ENCODE data around the gene CTDSPL.

CTDSPL gene

DNA sequence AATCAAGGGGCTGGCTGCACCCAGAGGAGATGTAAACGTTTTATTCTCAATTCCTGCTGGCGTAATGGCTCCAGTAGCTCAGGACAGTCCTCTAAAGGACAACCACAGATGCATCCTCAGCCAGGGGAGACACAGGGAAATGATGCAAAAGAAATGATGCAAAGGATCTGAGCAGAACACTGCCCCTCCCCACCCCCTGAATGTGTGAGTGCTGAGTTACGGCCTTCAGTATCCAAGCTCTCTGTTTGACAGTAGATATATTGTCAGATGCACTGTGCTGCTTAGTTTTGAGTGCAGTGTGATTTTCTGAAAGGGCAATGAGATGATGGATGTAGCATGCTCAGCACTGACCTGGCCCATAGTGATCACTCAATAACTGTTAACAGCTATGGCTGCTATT lies 41.4 kb upstream of the CTDSPL start:
- TF ChIP-seq, protein P1, sequence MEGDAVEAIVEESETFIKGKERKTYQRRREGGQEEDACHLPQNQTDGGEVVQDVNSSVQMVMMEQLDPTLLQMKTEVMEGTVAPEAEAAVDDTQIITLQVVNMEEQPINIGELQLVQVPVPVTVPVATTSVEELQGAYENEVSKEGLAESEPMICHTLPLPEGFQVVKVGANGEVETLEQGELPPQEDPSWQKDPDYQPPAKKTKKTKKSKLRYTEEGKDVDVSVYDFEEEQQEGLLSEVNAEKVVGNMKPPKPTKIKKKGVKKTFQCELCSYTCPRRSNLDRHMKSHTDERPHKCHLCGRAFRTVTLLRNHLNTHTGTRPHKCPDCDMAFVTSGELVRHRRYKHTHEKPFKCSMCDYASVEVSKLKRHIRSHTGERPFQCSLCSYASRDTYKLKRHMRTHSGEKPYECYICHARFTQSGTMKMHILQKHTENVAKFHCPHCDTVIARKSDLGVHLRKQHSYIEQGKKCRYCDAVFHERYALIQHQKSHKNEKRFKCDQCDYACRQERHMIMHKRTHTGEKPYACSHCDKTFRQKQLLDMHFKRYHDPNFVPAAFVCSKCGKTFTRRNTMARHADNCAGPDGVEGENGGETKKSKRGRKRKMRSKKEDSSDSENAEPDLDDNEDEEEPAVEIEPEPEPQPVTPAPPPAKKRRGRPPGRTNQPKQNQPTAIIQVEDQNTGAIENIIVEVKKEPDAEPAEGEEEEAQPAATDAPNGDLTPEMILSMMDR (IDR thresholded peaks at IDR 0.05; ENCODE audit: low read depth, low read length, missing control alignments) = no peak
- in situ Hi-C loops (cut with HindIII; ENCODE audit: low sequenced_read_pairs) = no loop called here
- no peak overlapping the region for H3K4me3 ChIP-seq (ENCODE audit: low read depth, low read length)
- no peak for DNase-seq (ENCODE audit: low read depth)

DNA sequence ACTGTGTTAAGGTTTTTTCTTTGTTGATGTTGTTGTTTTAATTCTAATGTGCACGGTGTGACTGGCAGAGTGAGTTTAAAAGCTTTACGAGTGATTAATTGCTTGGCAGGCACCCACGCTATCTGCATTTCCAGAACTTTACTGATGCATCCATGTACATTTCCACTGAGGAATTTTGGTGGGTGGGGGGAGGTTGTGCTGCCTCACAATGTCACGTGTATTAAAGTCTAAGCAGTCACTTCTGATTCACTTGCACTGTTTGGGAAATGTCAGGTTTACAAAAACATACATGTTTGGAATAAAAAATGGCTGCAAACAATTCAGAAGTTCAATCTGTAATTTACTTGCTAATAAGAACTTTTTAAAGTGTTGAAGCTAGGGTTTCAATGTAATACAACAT lies 38.5 kb upstream of the CTDSPL start:
- TF ChIP-seq, protein P1 (IDR thresholded peaks at IDR 0.05; ENCODE audit: low read depth, low read length, missing control alignments) = no peak
- H3K4me3 ChIP-seq (ENCODE audit: low read depth, low read length) = no peak overlapping the region
- in situ Hi-C loops (cut with HindIII; ENCODE audit: low sequenced_read_pairs) = no loop called here
- DNase-seq (ENCODE audit: low read depth) = no peak

DNA sequence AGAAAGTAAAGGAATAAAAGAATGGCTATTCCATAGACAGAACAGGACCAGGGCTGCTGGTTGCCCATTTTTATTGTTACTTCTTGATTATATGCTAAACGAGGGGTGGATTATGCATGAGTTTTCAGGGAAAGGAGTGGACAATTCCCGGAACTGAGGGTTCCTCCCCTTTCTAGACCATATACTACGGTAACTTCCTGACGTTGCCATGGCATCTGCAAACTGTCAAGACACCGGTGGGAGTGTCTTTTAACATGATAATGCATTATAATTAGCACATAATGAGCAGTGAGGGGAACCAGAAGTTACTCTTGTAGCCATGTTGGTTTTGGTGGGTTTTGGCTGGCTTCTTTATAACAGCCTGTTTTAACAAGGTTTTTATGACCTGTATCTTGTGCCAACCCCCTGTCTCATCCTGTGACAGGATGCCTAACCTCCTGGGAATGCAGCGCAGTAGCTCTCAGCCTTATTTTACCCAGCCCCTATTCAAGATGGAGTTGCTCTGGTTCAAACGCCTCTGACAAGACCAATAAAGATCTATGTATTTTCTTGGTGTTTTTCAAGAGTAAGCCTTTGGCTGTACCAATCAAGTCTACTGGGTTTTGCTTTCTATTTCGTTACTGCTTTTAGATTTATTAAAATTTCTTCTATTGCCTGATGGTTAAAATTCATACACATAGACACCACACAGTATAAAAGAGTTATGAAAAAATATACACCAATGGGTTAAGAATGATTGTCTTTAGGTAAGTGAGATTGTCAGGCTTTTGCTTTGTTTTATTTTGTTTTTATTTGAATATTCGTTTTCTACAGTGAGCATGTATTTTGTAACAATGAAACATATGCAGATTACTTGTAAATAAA lies 37.4 kb upstream of the CTDSPL start:
- in situ Hi-C loops (cut with HindIII; ENCODE audit: low sequenced_read_pairs) = no loop called here
- no peak for DNase-seq (ENCODE audit: low read depth)
- TF ChIP-seq, protein P1 (IDR thresholded peaks at IDR 0.05; ENCODE audit: low read depth, low read length, missing control alignments) = no peak
- no peak overlapping the region for H3K4me3 ChIP-seq (ENCODE audit: low read depth, low read length)

DNA sequence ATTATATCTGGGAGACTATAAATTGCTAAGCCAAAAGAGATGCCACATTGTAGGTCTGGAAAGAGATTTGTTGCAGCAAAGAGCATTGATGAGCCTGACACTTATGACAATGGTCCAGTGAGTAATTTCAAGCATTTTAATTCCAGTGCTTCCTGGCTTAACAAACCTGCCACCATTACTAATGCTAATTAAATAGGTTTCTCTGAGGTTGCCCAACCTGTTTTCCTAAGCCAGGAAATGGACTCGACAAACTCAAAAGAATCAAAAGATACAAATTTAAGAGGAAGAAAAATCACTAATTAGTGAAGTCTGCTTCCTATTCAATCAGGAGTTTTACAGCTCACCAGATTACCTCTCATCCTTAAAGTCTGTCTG lies 36.7 kb upstream of the CTDSPL start:
- TF ChIP-seq, protein P1 (IDR thresholded peaks at IDR 0.05; ENCODE audit: low read depth, low read length, missing control alignments) = no peak
- in situ Hi-C loops (cut with HindIII; ENCODE audit: low sequenced_read_pairs) = no loop called here
- no peak overlapping the region for H3K4me3 ChIP-seq (ENCODE audit: low read depth, low read length)
- no peak for DNase-seq (ENCODE audit: low read depth)

DNA sequence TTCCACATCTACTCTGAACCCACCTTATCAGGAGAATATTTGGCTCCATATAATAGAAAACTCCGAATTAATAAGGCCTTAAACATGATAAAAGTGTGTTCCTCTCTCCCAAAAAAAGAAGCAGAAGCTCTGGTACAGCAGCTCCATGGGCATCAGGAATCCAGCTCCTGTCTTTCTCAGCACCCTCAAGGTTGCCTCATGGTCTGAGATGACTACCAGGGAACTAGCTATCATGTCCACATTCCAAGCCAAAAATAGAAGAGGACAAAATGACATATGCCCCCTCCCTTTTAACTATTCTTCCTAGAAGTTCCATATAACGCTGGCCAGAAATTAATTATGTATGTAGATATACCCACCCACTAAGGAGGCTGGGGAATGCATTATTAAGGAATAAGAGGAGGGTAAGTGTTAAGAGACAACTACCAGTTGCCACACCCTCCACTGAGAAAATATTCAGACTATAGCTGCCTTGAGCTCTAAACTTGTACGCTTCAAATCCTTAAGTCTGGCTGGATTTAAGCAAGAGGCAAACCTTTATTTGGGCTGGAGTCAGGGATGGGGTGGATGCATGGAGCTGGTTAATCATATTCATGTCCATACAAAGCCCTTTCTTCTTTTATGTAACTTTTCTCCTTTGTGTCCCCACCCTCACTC lies 35.8 kb upstream of the CTDSPL start:
- in situ Hi-C loops (cut with HindIII; ENCODE audit: low sequenced_read_pairs) = no loop called here
- H3K4me3 ChIP-seq (ENCODE audit: low read depth, low read length) = no peak overlapping the region
- no peak for DNase-seq (ENCODE audit: low read depth)
- TF ChIP-seq, protein P1 (IDR thresholded peaks at IDR 0.05; ENCODE audit: low read depth, low read length, missing control alignments) = no peak

DNA sequence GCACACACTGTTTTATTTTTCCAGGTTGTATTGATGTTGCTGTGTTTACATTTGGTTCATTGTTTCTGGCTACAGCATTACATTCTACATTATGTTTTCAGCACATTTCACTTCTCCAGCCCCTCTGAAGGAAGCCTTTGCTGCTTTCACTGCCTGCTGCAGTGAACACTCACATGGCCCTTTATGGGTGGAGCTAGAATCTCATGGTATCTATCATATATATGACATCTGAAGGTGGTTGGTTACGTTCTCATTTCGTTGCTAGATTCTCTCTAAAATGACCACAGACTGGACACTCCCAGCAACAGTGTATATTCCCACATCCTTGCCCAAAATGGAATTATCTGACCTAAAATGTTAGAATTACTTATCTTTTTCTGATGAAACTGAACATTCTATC lies 35.2 kb upstream of the CTDSPL start:
- TF ChIP-seq, protein P1 (IDR thresholded peaks at IDR 0.05; ENCODE audit: low read depth, low read length, missing control alignments) = no peak
- DNase-seq (ENCODE audit: low read depth) = no peak
- no peak overlapping the region for H3K4me3 ChIP-seq (ENCODE audit: low read depth, low read length)
- in situ Hi-C loops (cut with HindIII; ENCODE audit: low sequenced_read_pairs) = no loop called here
